ENCODE data around the gene PDCD1. TPM values are rescaled to one million over a fixed set of nuclear protein-coding genes. Genes with fewer than 3 reads are reported as not detected.

PDCD1 gene
- total RNA-seq, 1 experiment from 2014 or later: not detected

GRCh38 chr2:241891988-241892298 is 33.2 kb upstream of the PDCD1 start:
- H3K36me3 ChIP-seq (ENCODE audit: insufficient read depth, low read length): no peaks in the 10 kb centered on the region
- H2AFZ ChIP-seq (ENCODE audit: low read length): no peak overlapping the region
- no peaks in the 10 kb centered on the region; the same call in 1 of the 2 replicates for H3K9me3 ChIP-seq (ENCODE audit: low read length)
- no peak overlapping the region for H3K4me3 ChIP-seq (ENCODE audit: low read length)
- H3K4me2 ChIP-seq (ENCODE audit: low read depth, low read length, poor library complexity, severe bottlenecking): no peak overlapping the region
- no peaks in the 10 kb centered on the region for H3K79me2 ChIP-seq (ENCODE audit: low read length)
- no peaks in the 10 kb centered on the region for H3K4me1 ChIP-seq (ENCODE audit: low read length)
- no peak overlapping the region for H3K27ac ChIP-seq (ENCODE audit: low read length)
- no peaks in the 10 kb centered on the region for H3K27me3 ChIP-seq (ENCODE audit: low read length)
- no peaks in the 10 kb centered on the region for H3K9me2 ChIP-seq (replicated peaks; ENCODE audit: insufficient read depth, low read length)
- H4K20me1 ChIP-seq (ENCODE audit: insufficient read depth, low read depth, low read length): no peaks in the 10 kb centered on the region
- no peak for DNase-seq
- no peak overlapping the region for H3K9ac ChIP-seq (ENCODE audit: low read length)

- DNase-seq: no peak
- H3K27me3 ChIP-seq (ENCODE audit: low read length): no peaks in the 10 kb centered on the region
- H3K4me1 ChIP-seq (ENCODE audit: low read length): no peaks in the 10 kb centered on the region
- no peaks in the 10 kb centered on the region for H3K36me3 ChIP-seq (ENCODE audit: insufficient read depth, low read length)
- H4K20me1 ChIP-seq (ENCODE audit: insufficient read depth, low read depth, low read length): no peaks in the 10 kb centered on the region
- H3K9me2 ChIP-seq (replicated peaks; ENCODE audit: insufficient read depth, low read length): no peaks in the 10 kb centered on the region
- H3K9ac ChIP-seq (ENCODE audit: low read length): no peak overlapping the region
- no peaks in the 10 kb centered on the region for H3K79me2 ChIP-seq (ENCODE audit: low read length)
- H3K4me2 ChIP-seq (ENCODE audit: low read depth, low read length, poor library complexity, severe bottlenecking): no peak overlapping the region
- H2AFZ ChIP-seq (ENCODE audit: low read length): no peak overlapping the region
- H3K27ac ChIP-seq (ENCODE audit: low read length): no peak overlapping the region
- no peak overlapping the region for H3K4me3 ChIP-seq (ENCODE audit: low read length)
- H3K9me3 ChIP-seq (ENCODE audit: low read length): no peaks in the 10 kb centered on the region; the same call in 1 of the 2 replicates
Observed at GRCh38 chr2:241891315-241891987, 32.8 kb upstream of the PDCD1 start.

- Histone ChIP-seq H2AFZ (ENCODE audit: low read length) (no peak overlapping the region), H3K27ac (ENCODE audit: low read length) (no peak overlapping the region), H3K9ac (ENCODE audit: low read length) (no peak overlapping the region), H3K9me2 (replicated peaks; ENCODE audit: insufficient read depth, low read length) (no peaks in the 10 kb centered on the region), H3K4me2 (ENCODE audit: low read depth, low read length, poor library complexity, severe bottlenecking) (no peak overlapping the region), H3K9me3 (ENCODE audit: low read length) (no peaks in the 10 kb centered on the region; the same call in 1 of the 2 replicates), H3K4me1 (ENCODE audit: low read length) (no peaks in the 10 kb centered on the region), H3K79me2 (ENCODE audit: low read length) (no peaks in the 10 kb centered on the region), H3K4me3 (ENCODE audit: low read length) (no peak overlapping the region), H3K27me3 (ENCODE audit: low read length) (no peaks in the 10 kb centered on the region), H4K20me1 (ENCODE audit: insufficient read depth, low read depth, low read length) (no peaks in the 10 kb centered on the region), H3K36me3 (ENCODE audit: insufficient read depth, low read length) (no peaks in the 10 kb centered on the region)
- DNase-seq: no peak
Observed at GRCh38 chr2:241890524-241891235, 32.0 kb upstream of the PDCD1 start.

GRCh38 chr2:241888641-241889040 is 29.9 kb upstream of the PDCD1 start:
- Histone ChIP-seq H3K27me3 (ENCODE audit: low read length) (no peaks in the 10 kb centered on the region), H3K9ac (ENCODE audit: low read length) (no peak overlapping the region), H3K36me3 (ENCODE audit: insufficient read depth, low read length) (no peaks in the 10 kb centered on the region; the same call in 1 of the 2 replicates), H3K9me2 (replicated peaks; ENCODE audit: insufficient read depth, low read length) (no peaks in the 10 kb centered on the region), H3K27ac (ENCODE audit: low read length) (no peak overlapping the region), H4K20me1 (ENCODE audit: insufficient read depth, low read depth, low read length) (no peaks in the 10 kb centered on the region), H3K4me1 (ENCODE audit: low read length) (no peaks in the 10 kb centered on the region), H3K4me3 (ENCODE audit: low read length) (no peak overlapping the region), H3K4me2 (ENCODE audit: low read depth, low read length, poor library complexity, severe bottlenecking) (no peak overlapping the region), H3K79me2 (ENCODE audit: low read length) (no peaks in the 10 kb centered on the region), H3K9me3 (ENCODE audit: low read length) (no peaks in the 10 kb centered on the region), H2AFZ (ENCODE audit: low read length) (no peak overlapping the region)
- no peak for DNase-seq

- Histone ChIP-seq H3K9me2 (replicated peaks; ENCODE audit: insufficient read depth, low read length) (no peaks in the 10 kb centered on the region), H3K4me2 (ENCODE audit: low read depth, low read length, poor library complexity, severe bottlenecking) (no peak overlapping the region), H2AFZ (ENCODE audit: low read length) (no peak overlapping the region), H3K4me3 (ENCODE audit: low read length) (no peak overlapping the region), H3K4me1 (ENCODE audit: low read length) (peaks cover 4% of the 10 kb centered on the region), H3K9ac (ENCODE audit: low read length) (no peak overlapping the region), H3K79me2 (ENCODE audit: low read length) (no peaks in the 10 kb centered on the region), H3K36me3 (ENCODE audit: insufficient read depth, low read length) (no peaks in the 10 kb centered on the region; the same call in 1 of the 2 replicates), H4K20me1 (ENCODE audit: insufficient read depth, low read depth, low read length) (no peaks in the 10 kb centered on the region), H3K27me3 (ENCODE audit: low read length) (no peaks in the 10 kb centered on the region), H3K27ac (ENCODE audit: low read length) (no peak overlapping the region), H3K9me3 (ENCODE audit: low read length) (no peaks in the 10 kb centered on the region)
- no peak for DNase-seq
Observed at GRCh38 chr2:241887806-241888522, 29.3 kb upstream of the PDCD1 start.

GRCh38 chr2:241886840-241887447 is 28.2 kb upstream of the PDCD1 start:
- H3K9ac ChIP-seq (ENCODE audit: low read length): no peak overlapping the region
- H2AFZ ChIP-seq (ENCODE audit: low read length): no peak overlapping the region
- no peaks in the 10 kb centered on the region for H3K9me2 ChIP-seq (replicated peaks; ENCODE audit: insufficient read depth, low read length)
- no peaks in the 10 kb centered on the region for H3K79me2 ChIP-seq (ENCODE audit: low read length)
- no peak overlapping the region for H3K27ac ChIP-seq (ENCODE audit: low read length)
- H3K36me3 ChIP-seq (ENCODE audit: insufficient read depth, low read length): no peaks in the 10 kb centered on the region; the same call in 1 of the 2 replicates
- no peak overlapping the region for H3K4me2 ChIP-seq (ENCODE audit: low read depth, low read length, poor library complexity, severe bottlenecking)
- H3K4me3 ChIP-seq (ENCODE audit: low read length): no peak overlapping the region
- no peaks in the 10 kb centered on the region for H4K20me1 ChIP-seq (ENCODE audit: insufficient read depth, low read depth, low read length)
- peaks cover 15% of the 10 kb centered on the region for H3K4me1 ChIP-seq (ENCODE audit: low read length)
- DNase-seq: no peak
- H3K9me3 ChIP-seq (ENCODE audit: low read length): no peaks in the 10 kb centered on the region
- H3K27me3 ChIP-seq (ENCODE audit: low read length): no peaks in the 10 kb centered on the region

GRCh38 chr2:241885946-241886643 is 27.4 kb upstream of the PDCD1 start:
- no peak overlapping the region for H3K27ac ChIP-seq (ENCODE audit: low read length)
- no peak overlapping the region for H3K4me3 ChIP-seq (ENCODE audit: low read length)
- H3K27me3 ChIP-seq (ENCODE audit: low read length): no peaks in the 10 kb centered on the region
- H3K79me2 ChIP-seq (ENCODE audit: low read length): no peaks in the 10 kb centered on the region
- no peaks in the 10 kb centered on the region for H4K20me1 ChIP-seq (ENCODE audit: insufficient read depth, low read depth, low read length)
- H3K4me2 ChIP-seq (ENCODE audit: low read depth, low read length, poor library complexity, severe bottlenecking): no peak overlapping the region
- H2AFZ ChIP-seq (ENCODE audit: low read length): no peak overlapping the region
- no peak overlapping the region for H3K9ac ChIP-seq (ENCODE audit: low read length)
- no peak for DNase-seq
- H3K4me1 ChIP-seq (ENCODE audit: low read length): peaks cover 17% of the 10 kb centered on the region
- no peaks in the 10 kb centered on the region for H3K9me3 ChIP-seq (ENCODE audit: low read length)
- H3K36me3 ChIP-seq (ENCODE audit: insufficient read depth, low read length): no peaks in the 10 kb centered on the region; the same call in 1 of the 2 replicates
- no peaks in the 10 kb centered on the region for H3K9me2 ChIP-seq (replicated peaks; ENCODE audit: insufficient read depth, low read length)
